GM21515 (cell line): Measurements from ENCODE around the gene SLC22A6.
"Not testable (repeated sequence)": the region's sequence is repeated elsewhere in the genome, so short reads cannot be mapped to it uniquely, and the experiment has no call there.

ENCODE experiments used
- ATAC-seq: cut with Tn5 transposase; IDR thresholded peaks from one replicate; pipeline ENCODE4 v1.9.1; 2021; ENCODE audit not compliant: unreplicated experiment

Gene SLC22A6

GRCh38 chr11:62988276-62988675 lies 3.5 kb upstream of the SLC22A6 start:
- ATAC-seq: no peak

GRCh38 chr11:62985041-62985750 lies 429 bp upstream of the SLC22A6 start:
- no peak for ATAC-seq

GRCh38 chr11:62983536-62984199 lies 1.1 kb downstream of the SLC22A6 start:
- ATAC-seq: no peak

GRCh38 chr11:62981743-62982142 lies 3.0 kb downstream of the SLC22A6 start:
- ATAC-seq: no peak

GRCh38 chr11:62980133-62980760 lies 4.5 kb downstream of the SLC22A6 start:
- no peak for ATAC-seq

- no peak for ATAC-seq
Measured at GRCh38 chr11:62976109-62976508, 8.7 kb downstream of the SLC22A6 start.

- ATAC-seq: no peak
Measured at GRCh38 chr11:62974848-62975522, 9.8 kb downstream of the SLC22A6 start.

- no peak for ATAC-seq
Measured at GRCh38 chr11:62965574-62965973, 19.2 kb downstream of the SLC22A6 start.

- ATAC-seq: no peak
Measured at GRCh38 chr11:62962391-62962790, 22.4 kb downstream of the SLC22A6 start.

- ATAC-seq: no peak
Measured at GRCh38 chr11:62961017-62961570, 23.7 kb downstream of the SLC22A6 start.

GRCh38 chr11:62959422-62959980 lies 25.3 kb downstream of the SLC22A6 start:
- no peak for ATAC-seq

- no peak for ATAC-seq
Measured at GRCh38 chr11:62958547-62959421, 26.0 kb downstream of the SLC22A6 start.

GRCh38 chr11:62957147-62957546 lies 27.6 kb downstream of the SLC22A6 start:
- ATAC-seq: no peak

- no peak for ATAC-seq
Measured at GRCh38 chr11:62954478-62954877, 30.3 kb downstream of the SLC22A6 start.

- ATAC-seq: no peak
Measured at GRCh38 chr11:62953811-62954210, 31.0 kb downstream of the SLC22A6 start.

- ATAC-seq: no peak
Measured at GRCh38 chr11:62948765-62949320, 35.9 kb downstream of the SLC22A6 start.

- ATAC-seq: not testable (repeated sequence)
Measured at GRCh38 chr11:62945538-62945937, 39.2 kb downstream of the SLC22A6 start.

- not testable (repeated sequence) for ATAC-seq
Measured at GRCh38 chr11:62937528-62937927, 47.2 kb downstream of the SLC22A6 start.

- no peak for ATAC-seq
Measured at GRCh38 chr11:62934496-62934785, 50.3 kb downstream of the SLC22A6 start.
